Activated T-helper 17 cell treated with anti-CD3 and anti-CD28 coated beads, Interleukin-2, amount 50 U/mL, for 72 hours (primary cell): ENCODE data around the gene SMCO3. TPM values are rescaled to one million over a fixed set of nuclear protein-coding genes. Genes with fewer than 3 reads are reported as not detected.
"Not testable (repeated sequence)": the region's sequence is repeated elsewhere in the genome, so short reads cannot be mapped to it uniquely, and the experiment has no call there.

Source experiments
- ATAC-seq: fragments of 150-1000 bp; cut with Tn5 transposase; replicated peaks from 2 replicates; pipeline ENCODE4 v1.10.0; 2021; ENCODE audit warnings: mild to moderate bottlenecking, moderate library complexity
- H3K27ac Mint-ChIP-seq: one replicate; pipeline ENCODE4 v1.8.0; 2022; ENCODE audit warnings: mixed read lengths
- H3K27me3 Mint-ChIP-seq: one replicate; pipeline ENCODE4 v1.8.0; 2022; ENCODE audit warnings: mixed read lengths
- H3K36me3 Mint-ChIP-seq: one replicate; pipeline ENCODE4 v1.8.0; 2022; ENCODE audit warnings: low read depth, mild to moderate bottlenecking, mixed read lengths
- H3K4me1 Mint-ChIP-seq: one replicate; pipeline ENCODE4 v1.8.0; 2022; ENCODE audit warnings: mixed read lengths
- H3K4me3 Mint-ChIP-seq: one replicate; pipeline ENCODE4 v1.8.0; 2022; ENCODE audit warnings: mild to moderate bottlenecking, mixed read lengths
- H3K9me3 Mint-ChIP-seq: one replicate; pipeline ENCODE4 v1.8.0; 2022; ENCODE audit warnings: mixed read lengths
- total RNA-seq, 2 donors: library from RNA; stranded (reverse); gene quantifications; one replicate each; pipeline ENCODE4 v1.2.3, GENCODE V29; 2022

Gene SMCO3
- total RNA-seq, 2 donors from 2014 or later: not detected

DNA sequence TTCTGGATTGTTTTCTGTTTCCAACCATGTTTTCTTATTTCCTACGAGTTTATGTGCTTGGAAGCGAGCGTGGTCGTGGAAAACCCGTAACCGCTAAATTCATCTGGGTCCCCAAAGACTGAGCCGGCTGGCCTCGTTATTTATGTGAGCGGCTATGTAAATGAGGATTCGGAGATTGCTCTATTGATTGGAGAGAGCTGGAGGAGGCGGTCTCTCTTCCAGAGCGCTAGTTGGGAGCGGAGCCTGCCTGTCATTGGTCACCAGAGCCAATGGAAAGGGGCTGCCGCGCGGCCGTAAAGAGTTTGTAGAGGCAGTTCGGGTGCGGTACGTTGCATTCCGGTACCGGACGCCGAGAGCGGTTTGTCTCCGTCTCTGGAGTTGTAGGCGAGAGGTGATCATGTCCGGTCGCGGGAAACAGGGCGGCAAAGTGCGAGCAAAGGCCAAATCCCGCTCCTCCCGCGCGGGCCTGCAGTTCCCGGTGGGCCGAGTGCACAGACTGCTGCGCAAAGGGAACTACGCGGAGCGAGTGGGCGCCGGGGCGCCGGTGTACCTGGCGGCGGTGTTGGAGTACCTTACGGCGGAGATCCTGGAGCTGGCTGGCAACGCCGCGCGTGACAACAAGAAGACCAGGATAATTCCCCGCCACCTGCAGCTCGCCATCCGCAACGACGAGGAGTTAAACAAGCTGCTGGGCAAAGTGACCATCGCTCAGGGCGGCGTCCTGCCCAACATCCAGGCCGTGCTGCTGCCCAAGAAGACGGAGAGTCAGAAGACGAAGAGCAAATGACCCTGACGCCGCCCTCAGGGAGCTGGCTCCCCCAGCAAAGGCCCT, 39.7 kb downstream of the SMCO3 start:
- Mint-ChIP-seq H3K9me3 (no peaks in the 10 kb centered on the region), H3K4me3 (peak overlapping the region; percentile 99), H3K27me3 (no peaks in the 10 kb centered on the region), H3K27ac (peak overlapping the region; percentile 95), H3K36me3 (peaks cover 43% of the 10 kb centered on the region), H3K4me1 (peaks cover 16% of the 10 kb centered on the region)
- peak; percentile 74 for ATAC-seq

- peak; percentile 9 for ATAC-seq
- peaks cover 16% of the 10 kb centered on the region for H3K4me1 Mint-ChIP-seq
- H3K36me3 Mint-ChIP-seq: peaks cover 49% of the 10 kb centered on the region
- H3K27me3 Mint-ChIP-seq: no peaks in the 10 kb centered on the region
- no peaks in the 10 kb centered on the region for H3K9me3 Mint-ChIP-seq
- H3K27ac Mint-ChIP-seq: peak overlapping the region; percentile 95
- H3K4me3 Mint-ChIP-seq: peak overlapping the region; percentile 99
Measured at GRCh38 chr12:14773685-14774073, 40.3 kb downstream of the SMCO3 start.

DNA sequence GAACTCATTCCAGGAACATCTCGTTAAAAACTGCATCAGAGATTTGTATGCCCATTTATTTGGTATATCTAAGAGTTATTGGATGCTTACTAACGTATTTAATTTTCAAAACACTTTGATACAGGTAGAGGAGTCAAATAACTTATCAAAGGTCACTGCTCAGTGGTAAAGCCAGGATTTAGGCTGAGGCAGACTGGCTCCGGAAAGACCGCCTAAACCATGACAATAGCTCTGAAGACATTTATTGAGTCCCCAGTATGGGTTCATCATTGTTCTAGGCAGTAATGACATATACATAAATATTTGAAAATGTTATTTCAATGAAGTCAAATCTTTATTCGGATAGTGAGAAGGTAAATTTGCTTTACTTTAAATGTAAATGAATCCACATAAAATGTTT, 41.0 kb downstream of the SMCO3 start:
- Mint-ChIP-seq H3K4me1 (peaks cover 16% of the 10 kb centered on the region), H3K36me3 (peaks cover 57% of the 10 kb centered on the region), H3K4me3 (peak overlapping the region; percentile 99), H3K27me3 (no peaks in the 10 kb centered on the region), H3K27ac (peak overlapping the region; percentile 95), H3K9me3 (no peaks in the 10 kb centered on the region)
- ATAC-seq: no peak

- H3K36me3 Mint-ChIP-seq: peaks cover 69% of the 10 kb centered on the region
- peak overlapping the region; percentile 99 for H3K4me3 Mint-ChIP-seq
- H3K27me3 Mint-ChIP-seq: no peaks in the 10 kb centered on the region
- H3K9me3 Mint-ChIP-seq: no peaks in the 10 kb centered on the region
- peaks cover 26% of the 10 kb centered on the region for H3K4me1 Mint-ChIP-seq
- ATAC-seq: no peak
- H3K27ac Mint-ChIP-seq: peak overlapping the region; percentile 100
Measured at GRCh38 chr12:14771651-14772137, 42.3 kb downstream of the SMCO3 start.

GRCh38 chr12:14770496-14771461, 43.2 kb downstream of the SMCO3 start:
- Mint-ChIP-seq H3K4me3 (peak overlapping the region; percentile 99), H3K9me3 (no peaks in the 10 kb centered on the region), H3K36me3 (peaks cover 75% of the 10 kb centered on the region), H3K27me3 (no peaks in the 10 kb centered on the region), H3K27ac (peak overlapping the region; percentile 100), H3K4me1 (peaks cover 21% of the 10 kb centered on the region)
- peak; percentile 41 for ATAC-seq

DNA sequence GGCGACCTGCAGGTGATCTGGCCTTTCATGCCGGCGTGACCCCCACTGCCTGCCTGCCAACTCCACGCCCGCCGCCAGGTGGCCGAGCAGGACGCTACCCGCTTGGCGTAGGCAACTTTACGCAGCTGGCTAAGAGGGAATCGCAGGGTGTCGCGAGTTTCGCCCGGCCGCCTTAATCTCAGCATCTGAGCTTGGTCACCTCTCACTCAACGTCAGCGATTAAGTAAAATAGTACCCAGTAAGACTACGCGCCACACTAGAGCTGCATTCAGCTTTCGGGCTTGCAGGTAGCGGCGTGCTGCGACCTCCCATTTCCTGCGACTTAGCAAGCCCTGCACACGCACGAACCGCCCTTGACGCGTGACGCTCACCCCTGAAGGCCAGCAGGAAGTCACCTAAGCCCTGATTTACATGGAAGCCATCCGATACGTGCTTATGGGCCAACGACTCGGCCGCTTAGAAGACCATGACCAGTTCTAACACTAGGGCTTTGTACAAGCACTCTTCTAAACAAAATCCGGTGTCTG, 44.0 kb downstream of the SMCO3 start:
- Mint-ChIP-seq H3K27me3 (no peaks in the 10 kb centered on the region), H3K4me3 (peak overlapping the region; percentile 99), H3K4me1 (peaks cover 18% of the 10 kb centered on the region), H3K36me3 (peaks cover 80% of the 10 kb centered on the region), H3K9me3 (no peaks in the 10 kb centered on the region), H3K27ac (peak overlapping the region; percentile 100)
- peak; percentile 45 for ATAC-seq

DNA sequence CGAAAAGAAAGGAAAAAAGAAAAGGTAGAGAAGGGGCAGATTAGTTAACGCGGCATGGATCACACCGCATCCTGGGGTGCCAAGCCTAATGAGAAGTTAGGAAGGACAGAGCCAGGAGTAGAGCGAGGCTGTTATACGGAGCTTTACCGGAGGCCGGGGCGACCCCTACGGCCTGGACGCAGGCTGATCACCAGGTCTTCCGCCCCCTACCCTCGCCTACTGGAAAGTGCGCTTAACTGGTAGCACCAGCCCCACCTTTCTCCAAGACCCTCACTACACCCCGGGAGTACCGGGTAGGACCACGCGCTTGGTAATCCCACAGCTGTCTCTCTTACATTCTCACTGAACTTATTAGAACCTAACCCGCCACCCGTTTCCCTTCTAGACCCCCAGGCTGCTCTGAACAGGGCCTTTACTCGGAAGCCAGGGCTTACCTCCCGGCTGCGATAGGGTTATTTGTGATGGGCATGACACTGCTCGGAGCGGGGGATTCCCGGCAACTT, 44.5 kb downstream of the SMCO3 start:
- Mint-ChIP-seq H3K9me3 (no peaks in the 10 kb centered on the region), H3K27ac (peak overlapping the region; percentile 100), H3K4me3 (peak overlapping the region; percentile 99), H3K4me1 (peaks cover 18% of the 10 kb centered on the region), H3K36me3 (peaks cover 80% of the 10 kb centered on the region), H3K27me3 (no peaks in the 10 kb centered on the region)
- peak; percentile 3 for ATAC-seq

GRCh38 chr12:14768823-14769405, 45.1 kb downstream of the SMCO3 start:
- Mint-ChIP-seq H3K4me3 (peak overlapping the region; percentile 99), H3K27ac (peak overlapping the region; percentile 100), H3K9me3 (no peaks in the 10 kb centered on the region), H3K27me3 (no peaks in the 10 kb centered on the region), H3K4me1 (peaks cover 18% of the 10 kb centered on the region), H3K36me3 (peaks cover 80% of the 10 kb centered on the region)
- ATAC-seq: peak; percentile 51

GRCh38 chr12:14767617-14768016, 46.4 kb downstream of the SMCO3 start:
- no peak overlapping the region for H3K27ac Mint-ChIP-seq

DNA sequence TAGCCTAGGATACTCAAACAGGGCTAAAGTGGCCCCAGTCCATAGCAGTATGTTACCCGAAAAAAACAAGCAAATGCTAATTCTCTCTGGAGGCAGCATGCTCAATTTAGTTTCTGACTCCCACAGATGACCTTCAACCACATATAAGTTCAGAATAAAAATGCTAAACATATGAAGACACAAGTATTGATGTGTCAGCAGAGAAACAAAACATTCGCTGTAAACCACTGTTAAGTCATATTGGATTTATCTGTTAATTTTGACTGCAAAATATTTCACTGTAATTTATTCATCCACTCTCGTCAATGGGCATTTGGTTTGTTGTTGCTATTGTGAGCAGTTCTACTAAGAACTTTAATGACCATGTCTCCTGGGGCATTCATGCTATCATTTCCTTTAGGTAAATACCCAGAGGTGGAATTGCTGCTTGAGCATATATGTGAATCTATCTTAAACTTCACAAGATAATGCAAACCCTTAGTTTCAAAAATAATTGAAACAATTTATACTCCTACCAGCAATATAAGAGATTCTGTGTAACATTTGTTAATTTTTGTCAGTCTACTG, 47.2 kb downstream of the SMCO3 start:
- Mint-ChIP-seq H3K4me3 (peak overlapping the region; percentile 99), H3K4me1 (peaks cover 12% of the 10 kb centered on the region), H3K9me3 (peaks cover 5% of the 10 kb centered on the region), H3K27me3 (no peaks in the 10 kb centered on the region), H3K36me3 (peaks cover 88% of the 10 kb centered on the region), H3K27ac (no peak overlapping the region)
- no peak for ATAC-seq

More at GRCh38 chr12:14767617-14768016, 46.4 kb downstream of the SMCO3 start:
- peak overlapping the region; percentile 99 for H3K4me3 Mint-ChIP-seq
- no peaks in the 10 kb centered on the region for H3K9me3 Mint-ChIP-seq
- no peaks in the 10 kb centered on the region for H3K27me3 Mint-ChIP-seq
- H3K4me1 Mint-ChIP-seq: peaks cover 18% of the 10 kb centered on the region
- H3K36me3 Mint-ChIP-seq: peaks cover 82% of the 10 kb centered on the region
- ATAC-seq: no peak

- Mint-ChIP-seq H3K4me1 (peaks cover 10% of the 10 kb centered on the region), H3K36me3 (peaks cover 88% of the 10 kb centered on the region)
- H3K27me3 Mint-ChIP-seq, H3K27ac Mint-ChIP-seq, H3K9me3 Mint-ChIP-seq, ATAC-seq, H3K4me3 Mint-ChIP-seq: not testable (repeated sequence)
Measured at GRCh38 chr12:14766020-14766419, 48.0 kb downstream of the SMCO3 start.

DNA sequence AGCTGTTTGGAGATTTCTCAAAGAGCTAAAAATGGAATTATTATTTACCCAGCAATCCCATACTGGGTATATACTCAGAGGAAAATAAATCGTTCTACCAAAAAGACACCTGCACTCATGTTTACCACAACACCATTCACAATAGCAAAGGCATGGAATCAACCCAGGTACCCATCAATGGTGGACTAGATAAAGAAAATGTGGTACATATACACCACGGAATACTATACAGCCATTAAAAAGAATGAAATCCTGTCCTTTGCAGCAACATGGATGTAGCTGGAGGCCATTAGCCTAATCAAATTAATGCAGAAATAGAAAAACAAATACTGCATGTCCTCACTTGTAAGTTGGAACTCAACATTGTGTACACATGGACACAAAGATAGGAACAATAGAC, 48.6 kb downstream of the SMCO3 start:
- no peak overlapping the region for H3K27ac Mint-ChIP-seq
- peaks cover 86% of the 10 kb centered on the region for H3K36me3 Mint-ChIP-seq
- no peak for ATAC-seq
- peaks cover 10% of the 10 kb centered on the region for H3K9me3 Mint-ChIP-seq
- peaks cover 10% of the 10 kb centered on the region for H3K4me1 Mint-ChIP-seq
- H3K27me3 Mint-ChIP-seq: no peaks in the 10 kb centered on the region
- H3K4me3 Mint-ChIP-seq: no peak overlapping the region

DNA sequence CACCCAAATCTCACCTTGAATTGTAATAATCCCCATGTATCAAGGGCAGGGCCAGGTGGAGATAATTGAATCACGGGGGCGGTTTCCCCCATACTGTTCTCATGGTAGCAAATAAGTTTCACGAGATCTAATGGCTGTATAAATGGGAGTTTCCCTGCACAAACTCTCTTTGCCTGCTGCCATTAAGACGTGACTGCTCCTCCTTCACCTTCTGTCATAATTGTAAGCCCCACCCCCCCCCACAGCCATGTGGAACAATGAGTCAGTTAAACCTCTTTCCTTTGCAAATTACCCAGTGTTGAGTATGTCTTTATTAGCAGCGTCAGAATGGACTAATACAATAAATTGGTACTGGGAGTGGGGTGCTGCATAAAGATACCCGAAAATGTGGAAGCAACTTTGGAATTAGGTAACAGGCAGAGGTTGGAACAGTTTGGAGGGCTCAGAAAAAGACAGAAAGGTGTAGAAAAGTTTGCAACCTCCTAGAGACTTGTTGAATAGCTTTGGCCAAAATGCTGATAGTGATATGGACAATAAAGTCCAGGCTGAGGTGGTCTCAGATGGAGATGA, 54.2 kb downstream of the SMCO3 start:
- H3K36me3 Mint-ChIP-seq: peaks cover 41% of the 10 kb centered on the region
- H3K27ac Mint-ChIP-seq, H3K4me1 Mint-ChIP-seq, H3K4me3 Mint-ChIP-seq, ATAC-seq, H3K27me3 Mint-ChIP-seq: not testable (repeated sequence)
- peaks cover 16% of the 10 kb centered on the region for H3K9me3 Mint-ChIP-seq
